Activated naive CD4-positive, alpha-beta T cell treated with anti-CD3 and anti-CD28 coated beads, Interleukin-2, amount 50 U/mL, for 24 hours (primary cell): ENCODE results near the gene SLC2A4RG.
"Not testable (repeated sequence)": the region's sequence is repeated elsewhere in the genome, so short reads cannot be mapped to it uniquely, and the experiment has no call there.

Experiments used
- H3K27ac Mint-ChIP-seq: one replicate; pipeline ENCODE4 v1.8.0; 2021; ENCODE audit warnings: mild to moderate bottlenecking, mixed read lengths
- H3K27me3 Mint-ChIP-seq: one replicate; pipeline ENCODE4 v1.8.0; 2021; ENCODE audit warnings: mixed read lengths
- H3K36me3 Mint-ChIP-seq: one replicate; pipeline ENCODE4 v1.8.0; 2021; ENCODE audit warnings: mixed read lengths
- H3K4me1 Mint-ChIP-seq: one replicate; pipeline ENCODE4 v1.8.0; 2021; ENCODE audit warnings: mixed read lengths
- H3K4me3 Mint-ChIP-seq: one replicate; pipeline ENCODE4 v1.8.0; 2021; ENCODE audit warnings: mild to moderate bottlenecking, mixed read lengths
- H3K9me3 Mint-ChIP-seq: one replicate; pipeline ENCODE4 v1.8.0; 2021; ENCODE audit warnings: mixed read lengths

The SLC2A4RG gene

GRCh38 chr20:63768591-63769515, 29.3 kb downstream of the SLC2A4RG start:
- H3K9me3 Mint-ChIP-seq = no peaks in the 10 kb centered on the region
- peak overlapping the region; percentile 59 for H3K27ac Mint-ChIP-seq
- no peaks in the 10 kb centered on the region for H3K36me3 Mint-ChIP-seq

GRCh38 chr20:63769891-63770474, 30.4 kb downstream of the SLC2A4RG start:
- no peaks in the 10 kb centered on the region for H3K36me3 Mint-ChIP-seq
- H3K4me1 Mint-ChIP-seq = peaks cover 5% of the 10 kb centered on the region
- H3K4me3 Mint-ChIP-seq = no peak overlapping the region
- H3K27ac Mint-ChIP-seq = no peak overlapping the region
- H3K9me3 Mint-ChIP-seq = no peaks in the 10 kb centered on the region
- H3K27me3 Mint-ChIP-seq = no peaks in the 10 kb centered on the region

More at GRCh38 chr20:63768591-63769515, 29.3 kb downstream of the SLC2A4RG start:
- H3K27me3 Mint-ChIP-seq = no peaks in the 10 kb centered on the region
- no peaks in the 10 kb centered on the region for H3K4me1 Mint-ChIP-seq
- H3K4me3 Mint-ChIP-seq = no peak overlapping the region

GRCh38 chr20:63771046-63771707, 31.6 kb downstream of the SLC2A4RG start:
- H3K4me1 Mint-ChIP-seq = peaks cover 5% of the 10 kb centered on the region
- no peaks in the 10 kb centered on the region for H3K27me3 Mint-ChIP-seq
- no peak overlapping the region for H3K4me3 Mint-ChIP-seq
- no peaks in the 10 kb centered on the region for H3K9me3 Mint-ChIP-seq
- no peaks in the 10 kb centered on the region for H3K36me3 Mint-ChIP-seq
- no peak overlapping the region for H3K27ac Mint-ChIP-seq

GRCh38 chr20:63772781-63773518, 33.4 kb downstream of the SLC2A4RG start:
- Mint-ChIP-seq H3K4me3 (no peak overlapping the region), H3K9me3 (no peaks in the 10 kb centered on the region), H3K36me3 (no peaks in the 10 kb centered on the region), H3K4me1 (peaks cover 5% of the 10 kb centered on the region), H3K27ac (no peak overlapping the region), H3K27me3 (no peaks in the 10 kb centered on the region)

GRCh38 chr20:63773571-63774241, 34.1 kb downstream of the SLC2A4RG start:
- no peak overlapping the region for H3K4me3 Mint-ChIP-seq

GRCh38 chr20:63774306-63774705, 34.7 kb downstream of the SLC2A4RG start:
- no peaks in the 10 kb centered on the region for H3K27me3 Mint-ChIP-seq
- peaks cover 5% of the 10 kb centered on the region for H3K4me1 Mint-ChIP-seq
- no peaks in the 10 kb centered on the region for H3K9me3 Mint-ChIP-seq
- no peaks in the 10 kb centered on the region for H3K36me3 Mint-ChIP-seq
- H3K4me3 Mint-ChIP-seq = no peak overlapping the region
- H3K27ac Mint-ChIP-seq = no peak overlapping the region

More at GRCh38 chr20:63773571-63774241, 34.1 kb downstream of the SLC2A4RG start:
- Mint-ChIP-seq H3K27me3 (no peaks in the 10 kb centered on the region), H3K4me1 (peaks cover 5% of the 10 kb centered on the region), H3K36me3 (no peaks in the 10 kb centered on the region), H3K9me3 (no peaks in the 10 kb centered on the region), H3K27ac (no peak overlapping the region)

GRCh38 chr20:63775096-63775978, 35.8 kb downstream of the SLC2A4RG start:
- Mint-ChIP-seq H3K4me1 (peaks cover 5% of the 10 kb centered on the region), H3K9me3 (no peaks in the 10 kb centered on the region), H3K4me3 (no peak overlapping the region), H3K27ac (no peak overlapping the region), H3K36me3 (no peaks in the 10 kb centered on the region), H3K27me3 (no peaks in the 10 kb centered on the region)

GRCh38 chr20:63776875-63777274, 37.3 kb downstream of the SLC2A4RG start:
- H3K4me3 Mint-ChIP-seq, H3K36me3 Mint-ChIP-seq, H3K4me1 Mint-ChIP-seq, H3K9me3 Mint-ChIP-seq, H3K27me3 Mint-ChIP-seq, H3K27ac Mint-ChIP-seq: not testable (repeated sequence)

GRCh38 chr20:63777614-63778013, 38.0 kb downstream of the SLC2A4RG start:
- Mint-ChIP-seq H3K4me1 (peaks cover 15% of the 10 kb centered on the region), H3K9me3 (no peaks in the 10 kb centered on the region), H3K36me3 (no peaks in the 10 kb centered on the region), H3K27ac (no peak overlapping the region), H3K4me3 (no peak overlapping the region), H3K27me3 (no peaks in the 10 kb centered on the region)

GRCh38 chr20:63778034-63778752, 38.6 kb downstream of the SLC2A4RG start:
- H3K4me1 Mint-ChIP-seq = peaks cover 17% of the 10 kb centered on the region
- no peak overlapping the region for H3K27ac Mint-ChIP-seq
- no peaks in the 10 kb centered on the region for H3K36me3 Mint-ChIP-seq
- H3K9me3 Mint-ChIP-seq = no peaks in the 10 kb centered on the region
- H3K4me3 Mint-ChIP-seq = no peak overlapping the region
- no peaks in the 10 kb centered on the region for H3K27me3 Mint-ChIP-seq

GRCh38 chr20:63778857-63779256, 39.3 kb downstream of the SLC2A4RG start:
- H3K27ac Mint-ChIP-seq = no peak overlapping the region
- H3K9me3 Mint-ChIP-seq = no peaks in the 10 kb centered on the region
- H3K4me1 Mint-ChIP-seq = peaks cover 17% of the 10 kb centered on the region
- no peak overlapping the region for H3K4me3 Mint-ChIP-seq
- no peaks in the 10 kb centered on the region for H3K36me3 Mint-ChIP-seq
- H3K27me3 Mint-ChIP-seq = no peaks in the 10 kb centered on the region

- Mint-ChIP-seq H3K36me3 (no peaks in the 10 kb centered on the region), H3K27ac (no peak overlapping the region), H3K4me3 (no peak overlapping the region), H3K9me3 (no peaks in the 10 kb centered on the region), H3K27me3 (no peaks in the 10 kb centered on the region), H3K4me1 (peaks cover 12% of the 10 kb centered on the region)
These were observed 41.6 kb downstream of the SLC2A4RG start for GRCh38 chr20:63781181-63781580.

GRCh38 chr20:63782051-63782471, 42.5 kb downstream of the SLC2A4RG start:
- no peaks in the 10 kb centered on the region for H3K36me3 Mint-ChIP-seq
- no peak overlapping the region for H3K27ac Mint-ChIP-seq
- no peak overlapping the region for H3K4me3 Mint-ChIP-seq
- H3K9me3 Mint-ChIP-seq = no peaks in the 10 kb centered on the region
- H3K27me3 Mint-ChIP-seq = no peaks in the 10 kb centered on the region
- peaks cover 12% of the 10 kb centered on the region for H3K4me1 Mint-ChIP-seq
